PC-9 (cell line): ENCODE data around the gene STARD10. TPM values are rescaled to one million over a fixed set of nuclear protein-coding genes. Genes with fewer than 3 reads are reported as not detected.

Experiments
- BruUV-seq: library from RNA; stranded (reverse); fragments of 400-500 nt; replicated peaks from 2 replicates; lab custom pipeline; 2021; lab: Mats Ljungman, UMichigan
- CTCF ChIA-PET: fragments of 300-600 bp; sonication (Branson Sonifier 250); formaldehyde crosslinking; loops from one replicate; lab custom pipeline; 2022; ENCODE audit warnings: antibody characterized with exemption; lab: Charles Lee
- POLR2A ChIA-PET: fragments of 300-600 bp; sonication (Branson Sonifier 250); formaldehyde crosslinking; loops from one replicate; lab custom pipeline; 2022; ENCODE audit warnings: antibody characterized with exemption; ENCODE audit not compliant: unreplicated experiment; lab: Charles Lee
- DNase-seq, 2 experiments: peaks; one replicate each; pipeline versions ENCODE4 v3.0.0 to v3.0.0-alpha.2; 2015 to 2022; ENCODE audit warnings: mixed read lengths in 1 of 2
- H2AFZ ChIP-seq: fragments of 200-600 bp; sonication (generic); 2 replicates; pipeline ENCODE4 v1.8.1; 2017; ENCODE audit warnings: antibody characterized with exemption
- H3F3A ChIP-seq: fragments of 200-600 bp; sonication (generic); 2 replicates; pipeline ENCODE4 v1.8.1; 2017; ENCODE audit warnings: antibody characterized with exemption, mild to moderate bottlenecking, low read depth; ENCODE audit not compliant: insufficient read depth
- H3K27ac ChIP-seq: fragments of 200-600 bp; sonication (generic); 2 replicates; pipeline ENCODE4 v1.6.1; 2016; ENCODE audit warnings: mixed run types
- H3K27me3 ChIP-seq: fragments of 200-600 bp; sonication (generic); 2 replicates; pipeline ENCODE4 v1.6.1; 2016; ENCODE audit warnings: low read depth, mixed run types; ENCODE audit not compliant: insufficient read depth
- H3K36me3 ChIP-seq: fragments of 200-600 bp; sonication (generic); 2 replicates; pipeline ENCODE4 v1.6.1; 2016; ENCODE audit warnings: low read depth, mixed run types
- H3K4me1 ChIP-seq: fragments of 200-600 bp; sonication (generic); replicated peaks from 2 replicates; pipeline ENCODE4 v1.6.1; 2016; ENCODE audit warnings: mixed run types; ENCODE audit not compliant: insufficient read depth
- H3K4me2 ChIP-seq: fragments of 200-600 bp; sonication (generic); 2 replicates; pipeline ENCODE4 v1.6.1; 2017; ENCODE audit warnings: mixed run types
- H3K4me3 ChIP-seq: fragments of 200-600 bp; sonication (generic); 2 replicates; pipeline ENCODE4 v1.6.1; 2016; ENCODE audit warnings: mixed run types
- H3K79me2 ChIP-seq: fragments of 200-600 bp; sonication (generic); 2 replicates; pipeline ENCODE4 v1.6.1; 2017; ENCODE audit warnings: low read depth, mixed run types
- H3K9me2 ChIP-seq: fragments of 200-600 bp; sonication (generic); 2 replicates; pipeline ENCODE4 v1.8.1; 2017; ENCODE audit warnings: mild to moderate bottlenecking; ENCODE audit not compliant: insufficient read depth
- H3K9me3 ChIP-seq: fragments of 200-600 bp; sonication (generic); 2 replicates; pipeline ENCODE4 v1.8.1; 2016; ENCODE audit warnings: low read depth; ENCODE audit not compliant: insufficient read depth
- H4K20me1 ChIP-seq: fragments of 200-600 bp; sonication (generic); 2 replicates; pipeline ENCODE4 v1.8.1; 2017; ENCODE audit not compliant: insufficient read depth
- EZH2 ChIP-seq: fragments of 200-600 bp; sonication (generic); IDR thresholded peaks from 2 replicates; pipeline ENCODE4 v1.8.0; 2017; ENCODE audit warnings: antibody characterized with exemption, low read depth
- intact Hi-C: fragments of 100-400 bp; cut with micrococcal nuclease; formaldehyde crosslinking; loops from one replicate; pipeline ENCODE4 v1.10.0; 2022; ENCODE audit not compliant: unreplicated experiment
- total RNA-seq: library from RNA; stranded (reverse); gene quantifications from 2 replicates; pipeline ENCODE4 v1.2.3, GENCODE V29; 2021
- TF ChIP-seq, protein P1 (sequence below): fragments of 200-600 bp; sonication (generic); conservative IDR thresholded peaks from 2 replicates; pipeline ENCODE4 v1.6.1; 2017; ENCODE audit warnings: mixed run types, antibody characterized with exemption, mild to moderate bottlenecking, moderate library complexity

Gene STARD10
- total RNA-seq, 1 experiment from 2014 or later, result 145 TPM

DNA sequence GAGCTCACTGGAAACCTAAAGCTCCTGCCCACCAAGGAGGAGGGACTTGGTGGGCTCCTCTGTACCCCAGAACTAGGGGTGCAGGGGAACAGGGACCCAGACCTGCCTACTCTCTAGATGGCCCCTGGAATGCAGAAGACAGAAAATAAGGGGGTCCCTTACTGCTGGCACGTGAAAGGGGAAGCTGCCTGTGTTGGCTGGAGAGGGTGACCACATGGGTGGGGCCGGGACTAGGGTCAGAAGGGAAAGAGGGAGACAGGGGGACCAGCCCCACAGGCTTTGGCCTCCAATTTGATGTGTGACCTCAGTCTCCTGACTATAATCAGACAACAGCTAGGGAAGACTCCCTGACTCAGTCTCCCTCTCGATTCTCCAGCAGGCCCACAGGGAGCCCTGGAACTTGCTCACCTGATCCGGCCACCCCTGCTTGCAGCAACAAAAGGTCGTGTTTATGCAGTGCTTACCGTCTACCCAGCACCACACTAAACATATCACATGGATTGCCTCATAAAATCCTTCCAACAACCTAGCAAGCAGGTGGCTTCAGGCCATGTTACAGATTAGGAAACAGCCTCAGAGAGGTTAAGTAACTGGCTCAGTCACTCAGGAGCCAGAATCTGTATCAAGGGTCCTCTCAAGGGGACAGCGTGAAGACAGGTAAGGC, 51.9 kb downstream of the STARD10 start:
- Histone ChIP-seq H3K79me2 (peaks cover 73% of the 10 kb centered on the region), H3K9me2 (no peaks in the 10 kb centered on the region), H3K4me2 (peak overlapping the region; percentile 62), H3K27me3 (no peaks in the 10 kb centered on the region), H3K4me1 (peaks cover 66% of the 10 kb centered on the region), H4K20me1 (no peaks in the 10 kb centered on the region), H2AFZ (0 out of 2 replicates have a peak overlapping the region, but pooled peaks have one; percentile 17), H3K9me3 (no peaks in the 10 kb centered on the region), H3F3A (peaks cover 43% of the 10 kb centered on the region; the same call in 1 of the 2 replicates), H3K36me3 (no peaks in the 10 kb centered on the region), H3K4me3 (peak overlapping the region; percentile 5; the same call in 1 of the 2 replicates), H3K27ac (peak overlapping the region; percentile 76)
- POLR2A ChIA-PET, result no interaction called here
- BruUV-seq, result no TSS peak
- no peak for TF ChIP-seq EZH2
- TF ChIP-seq, protein P1, sequence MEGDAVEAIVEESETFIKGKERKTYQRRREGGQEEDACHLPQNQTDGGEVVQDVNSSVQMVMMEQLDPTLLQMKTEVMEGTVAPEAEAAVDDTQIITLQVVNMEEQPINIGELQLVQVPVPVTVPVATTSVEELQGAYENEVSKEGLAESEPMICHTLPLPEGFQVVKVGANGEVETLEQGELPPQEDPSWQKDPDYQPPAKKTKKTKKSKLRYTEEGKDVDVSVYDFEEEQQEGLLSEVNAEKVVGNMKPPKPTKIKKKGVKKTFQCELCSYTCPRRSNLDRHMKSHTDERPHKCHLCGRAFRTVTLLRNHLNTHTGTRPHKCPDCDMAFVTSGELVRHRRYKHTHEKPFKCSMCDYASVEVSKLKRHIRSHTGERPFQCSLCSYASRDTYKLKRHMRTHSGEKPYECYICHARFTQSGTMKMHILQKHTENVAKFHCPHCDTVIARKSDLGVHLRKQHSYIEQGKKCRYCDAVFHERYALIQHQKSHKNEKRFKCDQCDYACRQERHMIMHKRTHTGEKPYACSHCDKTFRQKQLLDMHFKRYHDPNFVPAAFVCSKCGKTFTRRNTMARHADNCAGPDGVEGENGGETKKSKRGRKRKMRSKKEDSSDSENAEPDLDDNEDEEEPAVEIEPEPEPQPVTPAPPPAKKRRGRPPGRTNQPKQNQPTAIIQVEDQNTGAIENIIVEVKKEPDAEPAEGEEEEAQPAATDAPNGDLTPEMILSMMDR, result no peak
- CTCF ChIA-PET, result interaction anchor here (0.9 kb wide), 1 partner anchor 17 kb away, joined by 10 read pairs; no protein-coding TSS in a partner anchor
- intact Hi-C loops, result no loop called here
- peak in 1 of 2 experiments; percentile 73 for DNase-seq

DNA sequence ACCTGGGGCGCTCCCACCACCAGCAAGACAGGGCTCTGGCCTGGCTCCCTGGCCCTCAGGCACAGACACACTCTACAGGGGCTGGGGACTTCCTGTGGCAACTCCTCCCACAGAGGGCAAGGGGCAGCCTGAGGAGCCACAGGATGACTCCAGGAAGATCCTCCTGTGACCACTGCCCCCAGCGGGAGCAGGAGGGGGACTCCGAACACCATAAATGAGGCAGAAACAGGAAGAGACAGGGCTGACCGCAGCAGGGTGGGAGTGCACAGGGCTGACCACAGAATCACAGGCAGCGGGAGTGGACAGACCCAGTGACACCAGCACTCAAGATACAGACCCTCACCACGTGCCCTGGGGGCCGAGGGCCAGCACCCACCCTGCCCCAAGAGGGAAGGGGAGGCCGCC, 52.4 kb downstream of the STARD10 start:
- H4K20me1 ChIP-seq, result no peaks in the 10 kb centered on the region
- H3K9me3 ChIP-seq, result no peaks in the 10 kb centered on the region
- intact Hi-C loops, result no loop called here
- ChIA-PET CTCF (interaction anchor here (0.5 to 1.0 kb wide), 5 partner anchors 11 to 68 kb away, joined by 3 to 10 read pairs (median 3); partner anchors contain the start of gene STARD10), POLR2A (interaction anchor here (0.6 kb wide), 3 partner anchors 19 to 573 kb away, joined by 3 to 5 read pairs (median 4); no protein-coding TSS in a partner anchor)
- H3F3A ChIP-seq, result peaks cover 49% of the 10 kb centered on the region; the same call in 1 of the 2 replicates
- H3K4me2 ChIP-seq, result peak overlapping the region; percentile 62
- H3K79me2 ChIP-seq, result peaks cover 72% of the 10 kb centered on the region
- peak overlapping the region; percentile 5; the same call in 1 of the 2 replicates for H3K4me3 ChIP-seq
- H3K27ac ChIP-seq, result peak overlapping the region; percentile 76
- no peaks in the 10 kb centered on the region for H3K9me2 ChIP-seq
- H2AFZ ChIP-seq, result 0 out of 2 replicates have a peak overlapping the region, but pooled peaks have one; percentile 17
- H3K27me3 ChIP-seq, result no peaks in the 10 kb centered on the region
- H3K4me1 ChIP-seq, result peaks cover 72% of the 10 kb centered on the region
- no peaks in the 10 kb centered on the region for H3K36me3 ChIP-seq
- no TSS peak for BruUV-seq
- peak; percentile 73 to 81 for DNase-seq
- TF ChIP-seq, protein P1, result no peak
- TF ChIP-seq EZH2, result no peak

DNA sequence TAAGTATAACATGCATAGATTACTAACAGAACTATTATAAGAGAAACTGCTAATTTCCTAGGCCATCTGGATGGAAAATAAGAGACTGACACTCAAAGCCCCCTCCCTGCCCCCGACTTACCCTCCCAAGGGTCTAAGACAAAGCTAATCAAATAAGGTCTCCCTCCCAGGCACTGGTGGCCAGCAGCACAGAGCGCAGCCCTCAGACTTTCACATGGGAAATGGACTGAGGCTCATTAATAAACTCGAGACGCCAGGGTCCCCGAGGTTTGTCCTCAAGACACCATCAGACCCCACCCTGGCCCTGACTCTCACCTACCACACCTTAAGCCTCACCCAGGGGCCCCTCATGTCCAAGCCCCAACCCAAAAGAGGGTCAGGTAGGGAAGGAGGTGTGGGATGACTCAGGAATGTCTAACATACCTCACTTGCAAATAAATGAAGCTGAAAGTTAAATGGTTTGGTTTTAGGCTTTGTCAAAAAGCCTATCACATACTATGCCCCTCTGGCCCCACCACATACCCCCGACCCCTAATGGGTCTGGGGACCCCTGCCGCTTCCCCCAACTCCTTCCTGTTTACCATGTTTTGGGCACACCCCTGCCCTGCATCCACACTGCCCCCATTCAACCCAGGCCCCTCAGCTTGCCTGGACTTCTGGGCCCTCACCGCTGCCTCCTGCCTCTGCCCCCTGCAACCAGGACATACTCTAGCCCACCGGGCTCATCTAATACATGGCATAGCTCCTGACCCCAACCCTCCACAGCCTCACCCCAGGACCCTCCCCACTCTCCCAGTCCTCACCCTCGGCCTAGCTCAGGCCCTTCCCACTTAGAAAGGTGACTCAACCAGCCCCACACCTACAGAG, 53.1 kb downstream of the STARD10 start:
- no peak for TF ChIP-seq EZH2
- TF ChIP-seq, protein P1, result no peak
- peak overlapping the region; percentile 5; the same call in 1 of the 2 replicates for H3K4me3 ChIP-seq
- peak overlapping the region; percentile 62 for H3K4me2 ChIP-seq
- no peaks in the 10 kb centered on the region for H3K9me2 ChIP-seq
- H3F3A ChIP-seq, result peaks cover 55% of the 10 kb centered on the region
- no peaks in the 10 kb centered on the region for H3K9me3 ChIP-seq
- peak in 1 of 2 experiments; percentile 25 for DNase-seq
- H3K36me3 ChIP-seq, result no peaks in the 10 kb centered on the region
- ChIA-PET POLR2A (interaction anchor here (0.6 kb wide), 4 partner anchors 18 to 574 kb away, joined by 3 to 5 read pairs (median 4); no protein-coding TSS in a partner anchor), CTCF (interaction anchor here (0.5 to 1.0 kb wide), 4 partner anchors 11 to 69 kb away, joined by 3 to 5 read pairs (median 3); partner anchors contain the start of gene STARD10)
- H3K27me3 ChIP-seq, result no peaks in the 10 kb centered on the region
- H2AFZ ChIP-seq, result no peak overlapping the region
- H3K4me1 ChIP-seq, result peaks cover 78% of the 10 kb centered on the region
- H4K20me1 ChIP-seq, result no peaks in the 10 kb centered on the region
- intact Hi-C loops, result no loop called here
- no TSS peak for BruUV-seq
- peak overlapping the region; percentile 76 for H3K27ac ChIP-seq
- H3K79me2 ChIP-seq, result peaks cover 72% of the 10 kb centered on the region
